ENCODE results near the gene GNB2. TPM values are rescaled to one million over a fixed set of nuclear protein-coding genes. Genes with fewer than 3 reads are reported as not detected.
A peak's percentile ranks its signal among the peaks of the same experiment; 100 is the strongest.

The GNB2 gene
- total and polyA plus RNA-seq, 7 experiments from 2014 or later = 35.8 to 215 (median 114) TPM

DNA sequence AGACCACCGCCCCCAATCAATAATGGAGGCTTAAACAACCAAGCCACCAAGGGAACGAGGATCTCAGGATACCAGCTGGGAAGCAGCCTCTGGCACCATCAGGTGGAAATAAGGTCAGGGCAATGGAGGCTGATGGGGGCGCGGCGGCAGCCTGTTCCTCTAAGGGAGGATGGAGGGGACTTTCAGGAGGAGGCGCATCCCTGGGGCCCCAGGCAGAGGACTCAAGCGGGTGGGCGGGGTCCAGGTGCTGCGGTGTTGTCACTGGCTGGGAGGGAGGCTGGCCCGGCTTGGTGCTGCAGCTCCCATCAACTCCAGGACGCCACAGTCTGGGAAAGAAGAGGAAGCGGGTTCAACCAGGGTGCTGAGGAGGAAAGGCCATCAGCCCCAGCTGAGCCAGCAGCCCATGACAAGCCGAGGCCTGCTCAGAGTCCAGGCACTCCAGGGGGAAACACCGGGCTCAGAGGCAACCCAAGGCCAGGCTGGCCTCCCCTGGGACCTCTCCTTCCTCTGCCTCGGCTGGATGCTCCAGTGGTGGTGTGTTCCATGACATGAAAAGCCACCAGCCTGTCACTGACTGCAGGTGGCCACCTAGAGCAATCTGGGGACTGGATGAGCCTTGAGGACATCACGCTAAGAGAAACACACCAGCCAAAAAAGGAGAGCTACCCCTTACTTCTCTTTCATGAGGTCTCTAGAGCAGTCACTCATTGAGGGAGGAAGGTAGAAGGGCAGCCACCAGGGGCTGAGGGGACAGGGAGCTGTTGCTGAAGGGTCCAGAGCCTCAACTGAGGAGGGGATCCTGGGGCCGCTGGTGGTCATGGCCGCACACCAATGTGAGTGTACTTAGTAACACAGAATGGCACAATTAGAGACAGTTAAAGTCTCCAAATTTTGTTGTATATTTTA is 15.9 kb downstream of the GNB2 start:
- H3K9me3 Mint-ChIP-seq = peaks cover 0 to 3% (median 0%) of the 10 kb centered on the region in 11 donors
- H3K27ac Mint-ChIP-seq = peak overlapping the region in 6 of 9 donors; percentile 3 to 74 (median 40)
- DNase-seq = no peak
- Histone ChIP-seq H3K9me3 (ENCODE audit: control insufficient read depth in 2 of 3, low read length in 3 of 3) (no peaks in the 10 kb centered on the region), H3K27ac (ENCODE audit: low read depth, low read length) (peak overlapping the region; percentile 2), H3K27me3 (ENCODE audit: control insufficient read depth in 2 of 2, insufficient read depth in 2 of 2, low read length in 2 of 2) (no peaks in the 10 kb centered on the region), H3K4me3 (ENCODE audit: low read length) (no peak overlapping the region), H3K4me1 (ENCODE audit: control insufficient read depth in 2 of 2, insufficient read depth in 2 of 2, low read length in 2 of 2) (peaks cover 23 to 27% of the 10 kb centered on the region in 2 donors), H3K36me3 (ENCODE audit: control insufficient read depth in 2 of 3, insufficient read depth in 3 of 3, low read length in 3 of 3) (peaks cover 0 to 52% (median 8%) of the 10 kb centered on the region in 3 experiments)
- H3K4me3 Mint-ChIP-seq = peak overlapping the region in 2 of 10 donors; percentile 13 to 23
- ChIA-PET CTCF (interaction anchor here (0.6 to 4.7 kb wide), 8 partner anchors 10 to 250 kb away, joined by 3 to 33 read pairs (median 4); partner anchors contain the start of gene POP7), POLR2A (interaction anchor here (1.4 to 4.7 kb wide), 7 partner anchors 8 to 77 kb away, joined by 3 to 37 read pairs (median 14); partner anchors contain the start of genes MOSPD3 and POP7)
- H3K36me3 Mint-ChIP-seq = peaks cover 0 to 11% (median 6%) of the 10 kb centered on the region in 5 donors
- ATAC-seq = no peak
- peaks cover 0 to 2% (median 0%) of the 10 kb centered on the region in 5 donors for H3K27me3 Mint-ChIP-seq
- intact Hi-C loops (cut with micrococcal nuclease) = loop anchor here (2.0 to 5.0 kb wide), 5 partner anchors 57 to 262 kb away; partner anchors contain the start of genes MEPCE (in 1 of the 2), SLC12A9 (in 1 of the 2), TSC22D4 (in 1 of the 2) and ZCWPW1 (in 1 of the 2)
- H3K4me1 Mint-ChIP-seq = peaks cover 20 to 44% (median 36%) of the 10 kb centered on the region in 7 donors

GRCh38 chr7:100691676-100692577 is 18.4 kb downstream of the GNB2 start:
- Histone ChIP-seq H3K27ac (ENCODE audit: low read depth, low read length) (peak overlapping the region; percentile 73), H3K27me3 (ENCODE audit: control insufficient read depth in 2 of 2, insufficient read depth in 2 of 2, low read length in 2 of 2) (no peaks in the 10 kb centered on the region), H3K4me3 (ENCODE audit: low read length) (peak overlapping the region; percentile 67), H3K4me1 (ENCODE audit: control insufficient read depth in 2 of 2, insufficient read depth in 2 of 2, low read length in 2 of 2) (peaks cover 23 to 27% of the 10 kb centered on the region in 2 donors), H3K9me3 (ENCODE audit: control insufficient read depth in 2 of 3, low read length in 3 of 3) (no peaks in the 10 kb centered on the region), H3K36me3 (ENCODE audit: control insufficient read depth in 2 of 3, insufficient read depth in 3 of 3, low read length in 3 of 3) (peaks cover 0 to 28% (median 5%) of the 10 kb centered on the region in 3 experiments)
- peak; percentile 79 for ATAC-seq
- peaks cover 0 to 10% (median 0%) of the 10 kb centered on the region in 5 donors for H3K36me3 Mint-ChIP-seq
- ChIA-PET POLR2A (interaction anchor here (0.6 to 4.7 kb wide), 18 partner anchors 11 to 213 kb away, joined by 3 to 37 read pairs (median 6); partner anchors contain the start of genes FBXO24, MOSPD3, POP7 and TSC22D4), CTCF (interaction anchor here (0.5 to 4.7 kb wide), 26 partner anchors 9 to 218 kb away, joined by 3 to 33 read pairs (median 4); partner anchors contain the start of genes FBXO24, MOSPD3 and POP7)
- H3K4me3 Mint-ChIP-seq = peak overlapping the region; percentile 92 to 100 (median 94)
- intact Hi-C loops (cut with micrococcal nuclease) = loop anchor here (1.0 to 5.0 kb wide), 12 partner anchors 17 to 265 kb away; partner anchors contain the start of genes FBXO24 (in 1 of the 2), GNB2 (in 1 of the 2), LRCH4 (in 1 of the 2) and MEPCE (in 1 of the 2)
- peak; percentile 64 to 85 (median 78) for DNase-seq
- peaks cover 0 to 3% (median 0%) of the 10 kb centered on the region in 11 donors for H3K9me3 Mint-ChIP-seq
- H3K27ac Mint-ChIP-seq = peak overlapping the region; percentile 62 to 96 (median 95)
- peaks cover 29 to 54% (median 41%) of the 10 kb centered on the region in 7 donors for H3K4me1 Mint-ChIP-seq
- H3K27me3 Mint-ChIP-seq = peaks cover 0 to 16% (median 0%) of the 10 kb centered on the region in 5 donors

DNA sequence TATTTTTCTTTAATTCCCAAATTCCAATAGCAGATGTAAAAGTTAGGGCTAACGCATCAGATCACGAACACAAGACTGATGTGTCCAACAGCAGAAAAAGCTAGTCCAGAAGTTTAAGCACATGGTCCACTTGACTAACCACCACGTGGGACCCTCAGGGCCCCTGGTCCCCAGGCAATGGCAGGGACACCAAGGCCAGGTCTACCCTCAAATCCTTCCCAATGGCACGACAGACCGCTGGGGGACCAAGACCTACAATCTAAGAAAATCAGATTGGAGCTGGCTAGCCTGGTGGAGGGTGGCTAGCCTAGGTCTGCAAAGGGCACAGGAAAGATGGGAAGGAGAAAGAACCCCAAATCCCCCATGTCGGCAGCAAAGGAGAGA is 19.0 kb downstream of the GNB2 start:
- Histone ChIP-seq H3K4me3 (ENCODE audit: low read length) (peak overlapping the region; percentile 67), H3K27me3 (ENCODE audit: control insufficient read depth in 2 of 2, insufficient read depth in 2 of 2, low read length in 2 of 2) (no peaks in the 10 kb centered on the region), H3K27ac (ENCODE audit: low read depth, low read length) (peak overlapping the region; percentile 73), H3K4me1 (ENCODE audit: control insufficient read depth in 2 of 2, insufficient read depth in 2 of 2, low read length in 2 of 2) (peaks cover 23 to 27% of the 10 kb centered on the region in 2 donors), H3K9me3 (ENCODE audit: control insufficient read depth in 2 of 3, low read length in 3 of 3) (no peaks in the 10 kb centered on the region), H3K36me3 (ENCODE audit: control insufficient read depth in 2 of 3, insufficient read depth in 3 of 3, low read length in 3 of 3) (peaks cover 0 to 22% (median 4%) of the 10 kb centered on the region in 3 experiments)
- Mint-ChIP-seq H3K27me3 (peaks cover 0 to 21% (median 0%) of the 10 kb centered on the region in 5 donors), H3K4me3 (peak overlapping the region; percentile 92 to 100 (median 94)), H3K36me3 (peaks cover 0 to 9% (median 0%) of the 10 kb centered on the region in 5 donors), H3K9me3 (peaks cover 0 to 3% (median 0%) of the 10 kb centered on the region in 11 donors), H3K4me1 (peaks cover 29 to 54% (median 41%) of the 10 kb centered on the region in 7 donors), H3K27ac (peak overlapping the region; percentile 92 to 96 (median 95))
- ChIA-PET POLR2A (interaction anchor here (0.6 to 4.7 kb wide), 14 partner anchors 11 to 143 kb away, joined by 3 to 37 read pairs (median 8); partner anchors contain the start of genes FBXO24, GNB2, LRCH4 and MOSPD3), CTCF (interaction anchor here (1.0 to 4.7 kb wide), 16 partner anchors 8 to 151 kb away, joined by 3 to 33 read pairs (median 4); partner anchors contain the start of genes FBXO24, MOSPD3 and POP7)
- intact Hi-C loops (cut with micrococcal nuclease) = loop anchor here (5.0 kb wide), 3 partner anchors 160 to 265 kb away; partner anchors contain the start of genes MEPCE (in 1 of the 2), SLC12A9 (in 1 of the 2), TSC22D4 (in 1 of the 2) and ZCWPW1 (in 1 of the 2)
- no peak for DNase-seq
- no peak for ATAC-seq

GRCh38 chr7:100693312-100694097 is 20.0 kb downstream of the GNB2 start:
- peaks cover 23 to 27% of the 10 kb centered on the region in 2 donors for H3K4me1 ChIP-seq (ENCODE audit: control insufficient read depth in 2 of 2, insufficient read depth in 2 of 2, low read length in 2 of 2)
- DNase-seq = no peak

More at GRCh38 chr7:100693312-100694097, 20.0 kb downstream of the GNB2 start:
- Histone ChIP-seq H3K27me3 (ENCODE audit: control insufficient read depth in 2 of 2, insufficient read depth in 2 of 2, low read length in 2 of 2) (no peaks in the 10 kb centered on the region), H3K4me3 (ENCODE audit: low read length) (peak overlapping the region; percentile 67), H3K9me3 (ENCODE audit: control insufficient read depth in 2 of 3, low read length in 3 of 3) (no peaks in the 10 kb centered on the region), H3K27ac (ENCODE audit: low read depth, low read length) (peak overlapping the region; percentile 73), H3K36me3 (ENCODE audit: control insufficient read depth in 2 of 3, insufficient read depth in 3 of 3, low read length in 3 of 3) (peaks cover 0 to 12% (median 0%) of the 10 kb centered on the region in 3 experiments)
- H3K27me3 Mint-ChIP-seq = peaks cover 0 to 23% (median 0%) of the 10 kb centered on the region in 5 donors
- intact Hi-C loops (cut with micrococcal nuclease) = loop anchor here (1.0 to 5.0 kb wide), 7 partner anchors 12 to 266 kb away; partner anchors contain the start of genes FBXO24 (in 1 of the 2), GNB2 (in 1 of the 2), LRCH4 (in 1 of the 2) and MEPCE (in 1 of the 2)
- ATAC-seq = peak; percentile 49
- peaks cover 0 to 3% (median 0%) of the 10 kb centered on the region in 11 donors for H3K9me3 Mint-ChIP-seq
- POLR2A ChIA-PET = interaction anchor here (1.0 to 4.7 kb wide), 12 partner anchors 12 to 229 kb away, joined by 3 to 37 read pairs (median 8); partner anchors contain the start of genes FBXO24, GNB2, LRCH4 and MOSPD3
- H3K4me3 Mint-ChIP-seq = peak overlapping the region; percentile 92 to 100 (median 94)
- H3K4me1 Mint-ChIP-seq = peaks cover 29 to 52% (median 40%) of the 10 kb centered on the region in 7 donors
- H3K27ac Mint-ChIP-seq = peak overlapping the region; percentile 92 to 96 (median 95)
- CTCF ChIA-PET = interaction anchor here (1.0 to 4.7 kb wide), 11 partner anchors 7 to 134 kb away, joined by 3 to 33 read pairs (median 4); partner anchors contain the start of genes FBXO24 and POP7
- H3K36me3 Mint-ChIP-seq = peaks cover 0 to 9% (median 0%) of the 10 kb centered on the region in 5 donors

Measured in naive thymus-derived CD4-positive, alpha-beta T cell (primary cell).